Measurements from ENCODE around the gene AK9.
"Not testable (repeated sequence)": the region's sequence is repeated elsewhere in the genome, so short reads cannot be mapped to it uniquely, and the experiment has no call there.

The AK9 gene

DNA sequence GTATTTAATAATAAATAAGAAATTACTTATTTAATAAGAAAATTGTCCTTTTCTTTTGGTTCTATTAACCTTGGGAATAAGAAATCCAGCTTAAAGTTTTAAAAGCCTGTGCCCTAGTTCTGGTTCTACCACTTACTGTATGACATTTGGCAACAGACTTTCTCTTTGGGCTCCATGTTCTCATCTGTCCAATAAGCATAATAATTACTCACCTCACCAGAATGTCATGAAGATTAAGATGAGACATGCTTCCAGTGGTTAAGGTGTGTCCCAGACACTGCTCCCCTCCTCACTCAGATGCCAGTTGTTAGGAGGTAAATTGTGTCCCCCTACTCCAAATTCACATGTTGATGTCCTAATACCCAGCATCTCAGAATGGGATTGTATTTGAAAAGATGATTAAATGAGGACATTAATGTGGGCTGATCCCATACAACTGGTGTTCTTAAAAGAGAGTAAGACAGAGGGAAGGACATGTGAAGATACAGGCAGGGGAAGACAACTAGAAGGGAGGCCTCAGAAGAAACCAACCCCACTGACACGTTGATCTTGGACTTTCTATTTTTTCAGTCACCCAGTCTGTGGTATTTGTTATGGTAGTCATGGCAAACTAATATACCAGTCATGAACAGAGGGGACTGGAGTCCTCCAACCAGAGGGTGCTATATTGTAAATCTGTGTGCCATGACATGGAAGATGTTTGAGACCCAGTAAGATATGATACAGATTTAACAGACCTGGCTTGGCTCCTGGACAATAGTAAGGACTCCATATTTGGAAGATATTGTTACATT, 229.1 kb downstream of the AK9 start:
- no peak for TF ChIP-seq CSDC2 (CRISPR knock-in tag; IDR thresholded peaks at IDR 0.05)
- ATAC-seq = no peak

DNA sequence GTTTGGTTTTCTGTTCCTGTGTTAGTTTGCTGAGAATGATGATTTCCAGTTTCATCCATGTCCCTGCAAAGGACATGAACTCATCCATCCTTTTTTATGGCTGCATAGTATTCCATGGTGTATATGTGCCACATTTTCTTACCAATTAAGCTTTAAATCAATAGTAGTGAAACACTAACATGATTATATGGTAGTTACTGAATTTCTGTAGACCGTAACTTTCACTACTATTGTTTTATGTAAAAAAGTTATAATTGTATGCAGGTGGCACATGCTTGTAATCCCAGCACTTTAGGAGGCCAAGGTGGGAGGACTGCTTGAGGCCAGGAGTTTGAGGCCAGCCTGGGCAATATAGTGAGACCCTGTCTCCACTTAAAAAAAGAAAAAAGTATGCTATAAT, 229.8 kb downstream of the AK9 start:
- ATAC-seq = not testable (repeated sequence)

GRCh38 chr6:109460161-109460829, 230.7 kb downstream of the AK9 start:
- TF ChIP-seq ZNF8 (CRISPR knock-in tag; IDR thresholded peaks at IDR 0.05) = no peak
- TF ChIP-seq SNAI2 (CRISPR knock-in tag; IDR thresholded peaks at IDR 0.05) = no peak
- no peak for TF ChIP-seq ZC3H10 (CRISPR knock-in tag; IDR thresholded peaks at IDR 0.05)
- no peak for TF ChIP-seq ESRRG (CRISPR knock-in tag; IDR thresholded peaks at IDR 0.05)
- TF ChIP-seq ZFP3 (CRISPR knock-in tag; IDR thresholded peaks at IDR 0.05) = no peak
- no peak for TF ChIP-seq CSRNP3 (CRISPR knock-in tag; IDR thresholded peaks at IDR 0.05)
- no peak for TF ChIP-seq GLIS3 (CRISPR knock-in tag; IDR thresholded peaks at IDR 0.05)
- no peak for TF ChIP-seq ZNF565 (CRISPR knock-in tag; conservative IDR thresholded peaks at IDR 0.05; ENCODE audit: low read depth)
- TF ChIP-seq, protein P1, sequence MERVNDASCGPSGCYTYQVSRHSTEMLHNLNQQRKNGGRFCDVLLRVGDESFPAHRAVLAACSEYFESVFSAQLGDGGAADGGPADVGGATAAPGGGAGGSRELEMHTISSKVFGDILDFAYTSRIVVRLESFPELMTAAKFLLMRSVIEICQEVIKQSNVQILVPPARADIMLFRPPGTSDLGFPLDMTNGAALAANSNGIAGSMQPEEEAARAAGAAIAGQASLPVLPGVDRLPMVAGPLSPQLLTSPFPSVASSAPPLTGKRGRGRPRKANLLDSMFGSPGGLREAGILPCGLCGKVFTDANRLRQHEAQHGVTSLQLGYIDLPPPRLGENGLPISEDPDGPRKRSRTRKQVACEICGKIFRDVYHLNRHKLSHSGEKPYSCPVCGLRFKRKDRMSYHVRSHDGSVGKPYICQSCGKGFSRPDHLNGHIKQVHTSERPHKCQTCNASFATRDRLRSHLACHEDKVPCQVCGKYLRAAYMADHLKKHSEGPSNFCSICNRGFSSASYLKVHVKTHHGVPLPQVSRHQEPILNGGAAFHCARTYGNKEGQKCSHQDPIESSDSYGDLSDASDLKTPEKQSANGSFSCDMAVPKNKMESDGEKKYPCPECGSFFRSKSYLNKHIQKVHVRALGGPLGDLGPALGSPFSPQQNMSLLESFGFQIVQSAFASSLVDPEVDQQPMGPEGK (CRISPR knock-in tag; IDR thresholded peaks at IDR 0.05; ENCODE audit: borderline replicate concordance) = no peak
- TF ChIP-seq CSDC2 (CRISPR knock-in tag; IDR thresholded peaks at IDR 0.05) = no peak
- no peak for TF ChIP-seq ZFP30 (CRISPR knock-in tag; IDR thresholded peaks at IDR 0.05)
- no peak for TF ChIP-seq PPARA (CRISPR knock-in tag; IDR thresholded peaks at IDR 0.05; ENCODE audit: borderline replicate concordance)
- no peak for TF ChIP-seq ARNTL (CRISPR knock-in tag; IDR thresholded peaks at IDR 0.05; ENCODE audit: borderline replicate concordance, low read depth)
- no peak for TF ChIP-seq TOX (CRISPR knock-in tag; IDR thresholded peaks at IDR 0.05; ENCODE audit: borderline replicate concordance)
- TF ChIP-seq BACH2 (CRISPR knock-in tag; IDR thresholded peaks at IDR 0.05; ENCODE audit: borderline replicate concordance) = no peak
- no peak for TF ChIP-seq CREB5 (CRISPR knock-in tag; IDR thresholded peaks at IDR 0.05; ENCODE audit: low read depth)
- TF ChIP-seq, protein P2, sequence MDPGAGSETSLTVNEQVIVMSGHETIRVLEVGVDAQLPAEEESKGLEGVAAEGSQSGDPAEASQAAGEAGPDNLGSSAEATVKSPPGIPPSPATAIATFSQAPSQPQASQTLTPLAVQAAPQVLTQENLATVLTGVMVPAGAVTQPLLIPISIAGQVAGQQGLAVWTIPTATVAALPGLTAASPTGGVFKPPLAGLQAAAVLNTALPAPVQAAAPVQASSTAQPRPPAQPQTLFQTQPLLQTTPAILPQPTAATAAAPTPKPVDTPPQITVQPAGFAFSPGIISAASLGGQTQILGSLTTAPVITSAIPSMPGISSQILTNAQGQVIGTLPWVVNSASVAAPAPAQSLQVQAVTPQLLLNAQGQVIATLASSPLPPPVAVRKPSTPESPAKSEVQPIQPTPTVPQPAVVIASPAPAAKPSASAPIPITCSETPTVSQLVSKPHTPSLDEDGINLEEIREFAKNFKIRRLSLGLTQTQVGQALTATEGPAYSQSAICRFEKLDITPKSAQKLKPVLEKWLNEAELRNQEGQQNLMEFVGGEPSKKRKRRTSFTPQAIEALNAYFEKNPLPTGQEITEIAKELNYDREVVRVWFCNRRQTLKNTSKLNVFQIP (CRISPR knock-in tag; IDR thresholded peaks at IDR 0.05; ENCODE audit: borderline replicate concordance, low read depth) = no peak
- no peak for TF ChIP-seq ZNF70 (CRISPR knock-in tag; IDR thresholded peaks at IDR 0.05)
- TF ChIP-seq RARB (CRISPR knock-in tag; IDR thresholded peaks at IDR 0.05) = no peak
- ATAC-seq = no peak

DNA sequence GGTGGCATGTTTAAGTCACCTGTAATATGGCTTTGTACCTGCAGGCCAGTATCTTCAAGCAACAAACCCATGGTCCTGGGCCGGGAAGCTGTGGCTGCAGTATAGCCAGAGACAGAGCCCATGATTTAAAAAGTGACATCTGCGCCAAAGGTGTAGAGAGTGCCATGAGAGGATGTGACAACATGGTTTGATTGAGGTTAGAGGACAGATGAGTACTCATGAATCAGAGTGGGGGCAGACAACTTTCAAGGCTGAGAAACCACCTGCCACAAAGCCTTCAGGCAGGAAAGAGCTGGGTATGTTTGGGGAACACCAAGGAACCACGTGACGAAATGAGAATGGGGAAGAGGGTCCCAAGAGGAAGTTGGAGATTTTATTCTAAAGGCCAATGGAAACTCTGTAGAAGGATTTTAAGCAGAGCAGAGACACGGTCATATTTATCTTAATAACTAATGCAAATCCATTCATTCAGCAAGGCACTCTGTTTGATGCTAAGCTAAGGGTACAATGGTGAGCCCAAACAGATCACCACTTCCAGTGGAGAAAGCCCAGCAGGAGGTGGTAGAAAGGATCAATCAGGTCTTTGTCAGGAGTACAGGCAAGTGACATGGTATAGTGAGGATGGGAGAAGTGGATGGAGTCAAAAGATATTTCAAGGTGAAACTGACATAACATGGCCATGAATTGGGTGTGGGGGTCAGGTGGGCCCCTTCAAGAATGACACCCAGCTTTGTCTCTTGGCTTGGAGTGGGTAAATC, 232.0 kb downstream of the AK9 start:
- no peak for ATAC-seq
- TF ChIP-seq OSR1 (CRISPR knock-in tag; IDR thresholded peaks at IDR 0.05) (no peak), ZNF565 (CRISPR knock-in tag; conservative IDR thresholded peaks at IDR 0.05; ENCODE audit: low read depth) (no peak), ZFP3 (CRISPR knock-in tag; IDR thresholded peaks at IDR 0.05) (no peak), RARB (CRISPR knock-in tag; IDR thresholded peaks at IDR 0.05) (no peak), CSDC2 (CRISPR knock-in tag; IDR thresholded peaks at IDR 0.05) (no peak), ZFP30 (CRISPR knock-in tag; IDR thresholded peaks at IDR 0.05) (no peak), SNAI2 (CRISPR knock-in tag; IDR thresholded peaks at IDR 0.05) (no peak), PPARA (CRISPR knock-in tag; IDR thresholded peaks at IDR 0.05; ENCODE audit: borderline replicate concordance) (no peak), ARNTL (CRISPR knock-in tag; IDR thresholded peaks at IDR 0.05; ENCODE audit: borderline replicate concordance, low read depth) (no peak), BACH2 (CRISPR knock-in tag; IDR thresholded peaks at IDR 0.05; ENCODE audit: borderline replicate concordance) (no peak), ZNF8 (CRISPR knock-in tag; IDR thresholded peaks at IDR 0.05) (no peak), ZNF70 (CRISPR knock-in tag; IDR thresholded peaks at IDR 0.05) (no peak), CSRNP3 (CRISPR knock-in tag; IDR thresholded peaks at IDR 0.05) (no peak)
- TF ChIP-seq, protein P2 (CRISPR knock-in tag; IDR thresholded peaks at IDR 0.05; ENCODE audit: borderline replicate concordance, low read depth) = no peak
- TF ChIP-seq, protein P1 (CRISPR knock-in tag; IDR thresholded peaks at IDR 0.05; ENCODE audit: borderline replicate concordance) = no peak

Data from SK-N-SH treated with all-trans-retinoic acid at 6 μM for 48 hours (cell line).